ENCODE results near the gene LPP. TPM values are rescaled to one million over a fixed set of nuclear protein-coding genes. Genes with fewer than 3 reads are reported as not detected.

Gene LPP
- total and polyA plus RNA-seq, 8 donors, result 8.0 to 885 (median 305) TPM

- H3K27ac ChIP-seq, result peak overlapping the region; percentile 80 to 94 (median 87)
- H3K9me3 ChIP-seq, result no peaks in the 10 kb centered on the region
- DNase-seq, result peak; percentile 53 to 59
- peak overlapping the region in 3 of 4 donors; percentile 2 to 14 (median 9) for H3K4me3 ChIP-seq
- peak in 2 of 4 donors; percentile 15 to 63 for TF ChIP-seq POLR2A (IDR thresholded peaks at IDR 0.05)
- peak; percentile 99 for TF ChIP-seq EP300 (IDR thresholded peaks at IDR 0.05)
- TF ChIP-seq CTCF (IDR thresholded peaks at IDR 0.05), result no peak
- TF ChIP-seq POLR2AphosphoS5 (IDR thresholded peaks at IDR 0.05), result peak; percentile 93 to 98 (median 93)
- H3K4me1 ChIP-seq, result peaks cover 38 to 96% (median 74%) of the 10 kb centered on the region in 4 donors
- H3K36me3 ChIP-seq, result no peaks in the 10 kb centered on the region
- no peaks in the 10 kb centered on the region for H3K27me3 ChIP-seq
- intact Hi-C loops (cut with DNase I; ENCODE audit: low total_unique reads), result no loop called here
- WGBS, 5 donors, result 45 to 61% (median 53%) methylated on average over 10 of the region's 10 CpGs
Observed at GRCh38 chr3:188266562-188267274, 112.8 kb downstream of the LPP start.

GRCh38 chr3:188267790-188268335, 113.9 kb downstream of the LPP start:
- TF ChIP-seq CTCF (IDR thresholded peaks at IDR 0.05), result no peak
- TF ChIP-seq POLR2A (IDR thresholded peaks at IDR 0.05), result no peak

GRCh38 chr3:188268336-188268735, 114.4 kb downstream of the LPP start:
- no peak for DNase-seq
- H3K9me3 ChIP-seq, result no peaks in the 10 kb centered on the region
- intact Hi-C loops (cut with DNase I; ENCODE audit: low total_unique reads), result no loop called here
- no peaks in the 10 kb centered on the region for H3K27me3 ChIP-seq
- peaks cover 45 to 98% (median 75%) of the 10 kb centered on the region in 4 donors for H3K4me1 ChIP-seq
- H3K36me3 ChIP-seq, result no peaks in the 10 kb centered on the region
- TF ChIP-seq CTCF (IDR thresholded peaks at IDR 0.05), result no peak
- no peak for TF ChIP-seq EP300 (IDR thresholded peaks at IDR 0.05)
- TF ChIP-seq POLR2AphosphoS5 (IDR thresholded peaks at IDR 0.05), result no peak
- TF ChIP-seq POLR2A (IDR thresholded peaks at IDR 0.05), result no peak
- H3K4me3 ChIP-seq, result no peak overlapping the region
- peak overlapping the region in 4 of 5 donors; percentile 86 to 94 (median 88) for H3K27ac ChIP-seq
- 73 to 88% (median 77%) methylated on average over 5 of the region's 5 CpGs for WGBS, 5 donors

More at GRCh38 chr3:188267790-188268335, 113.9 kb downstream of the LPP start:
- WGBS, 5 donors, result 82 to 95% (median 90%) methylated on average over 7 of the region's 7 CpGs
- intact Hi-C loops (cut with DNase I; ENCODE audit: low total_unique reads), result no loop called here
- Histone ChIP-seq H3K27ac (peak overlapping the region in 4 of 5 donors; percentile 86 to 94 (median 88)), H3K4me3 (no peak overlapping the region), H3K27me3 (no peaks in the 10 kb centered on the region), H3K36me3 (no peaks in the 10 kb centered on the region), H3K9me3 (no peaks in the 10 kb centered on the region), H3K4me1 (peaks cover 44 to 98% (median 78%) of the 10 kb centered on the region in 4 donors)
- no peak for DNase-seq

GRCh38 chr3:188269040-188269439, 115.1 kb downstream of the LPP start:
- WGBS, 5 donors, result 68 to 83% (median 75%) methylated on average over 4 of the region's 4 CpGs
- Histone ChIP-seq H3K27ac (peak overlapping the region in 4 of 5 donors; percentile 86 to 94 (median 88)), H3K4me1 (peaks cover 42 to 94% (median 69%) of the 10 kb centered on the region in 4 donors)

More at GRCh38 chr3:188269040-188269439, 115.1 kb downstream of the LPP start:
- Histone ChIP-seq H3K36me3 (no peaks in the 10 kb centered on the region), H3K9me3 (no peaks in the 10 kb centered on the region), H3K27me3 (no peaks in the 10 kb centered on the region), H3K4me3 (no peak overlapping the region)
- DNase-seq, result no peak
- TF ChIP-seq POLR2AphosphoS5 (IDR thresholded peaks at IDR 0.05) (no peak), CTCF (IDR thresholded peaks at IDR 0.05) (no peak), POLR2A (IDR thresholded peaks at IDR 0.05) (no peak), EP300 (IDR thresholded peaks at IDR 0.05) (no peak)
- intact Hi-C loops (cut with DNase I; ENCODE audit: low total_unique reads), result no loop called here

All from stomach (tissue), 9 donors.